ENCODE results near the gene MED23. TPM values are rescaled to one million over a fixed set of nuclear protein-coding genes. Genes with fewer than 3 reads are reported as not detected.

Gene MED23
- total RNA-seq, 1 experiment from 2014 or later = 19.1 TPM

DNA sequence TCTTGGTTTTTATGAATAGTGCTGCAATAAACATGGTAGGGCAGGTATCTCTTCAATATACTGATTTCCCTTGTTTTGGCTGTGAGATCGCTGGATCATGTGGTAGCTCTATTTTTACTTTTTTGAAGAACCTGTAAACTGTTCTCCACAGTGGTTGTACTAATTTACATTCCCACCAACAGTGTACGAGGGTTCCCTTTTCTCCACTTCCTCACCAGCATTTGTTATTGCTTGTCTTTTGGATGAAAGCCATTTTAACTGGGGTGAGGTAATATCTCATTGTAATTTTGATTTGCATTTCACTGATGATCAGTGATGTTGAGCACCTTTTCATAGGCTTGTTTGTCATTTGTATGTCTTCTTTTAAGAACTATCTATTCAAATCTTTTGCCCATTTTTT, 63.0 kb downstream of the MED23 start:
- no peaks in the 10 kb centered on the region for H3K4me1 ChIP-seq
- BruUV-seq (replicated peaks) = no TSS peak
- no peak overlapping the region for H3K4me3 Mint-ChIP-seq (ENCODE audit: unreplicated experiment)
- no peaks in the 10 kb centered on the region for H3K9me3 Mint-ChIP-seq (ENCODE audit: unreplicated experiment)
- no peaks in the 10 kb centered on the region for H3K36me3 Mint-ChIP-seq (ENCODE audit: insufficient read depth, unreplicated experiment)
- no peaks in the 10 kb centered on the region for H3K4me1 Mint-ChIP-seq (ENCODE audit: low read depth, unreplicated experiment)
- POLR2A ChIA-PET = no interaction called here
- H3K9me3 ChIP-seq = no peaks in the 10 kb centered on the region
- no peak overlapping the region for H3K4me3 ChIP-seq (ENCODE audit: low read depth, low read length)
- no peak overlapping the region for H3K27ac Mint-ChIP-seq (ENCODE audit: unreplicated experiment)
- H3K36me3 ChIP-seq (ENCODE audit: control insufficient read depth, insufficient read depth, low read length) = no peaks in the 10 kb centered on the region
- H3K27me3 Mint-ChIP-seq (ENCODE audit: insufficient read depth, unreplicated experiment) = peaks cover 2% of the 10 kb centered on the region
- intact Hi-C loops (cut with micrococcal nuclease; ENCODE audit: unreplicated experiment) = no loop called here
- H3K27me3 ChIP-seq (replicated peaks; ENCODE audit: control insufficient read depth, insufficient read depth, low read length) = no peaks in the 10 kb centered on the region
- no peak for DNase-seq
- TF ChIP-seq, protein P1, sequence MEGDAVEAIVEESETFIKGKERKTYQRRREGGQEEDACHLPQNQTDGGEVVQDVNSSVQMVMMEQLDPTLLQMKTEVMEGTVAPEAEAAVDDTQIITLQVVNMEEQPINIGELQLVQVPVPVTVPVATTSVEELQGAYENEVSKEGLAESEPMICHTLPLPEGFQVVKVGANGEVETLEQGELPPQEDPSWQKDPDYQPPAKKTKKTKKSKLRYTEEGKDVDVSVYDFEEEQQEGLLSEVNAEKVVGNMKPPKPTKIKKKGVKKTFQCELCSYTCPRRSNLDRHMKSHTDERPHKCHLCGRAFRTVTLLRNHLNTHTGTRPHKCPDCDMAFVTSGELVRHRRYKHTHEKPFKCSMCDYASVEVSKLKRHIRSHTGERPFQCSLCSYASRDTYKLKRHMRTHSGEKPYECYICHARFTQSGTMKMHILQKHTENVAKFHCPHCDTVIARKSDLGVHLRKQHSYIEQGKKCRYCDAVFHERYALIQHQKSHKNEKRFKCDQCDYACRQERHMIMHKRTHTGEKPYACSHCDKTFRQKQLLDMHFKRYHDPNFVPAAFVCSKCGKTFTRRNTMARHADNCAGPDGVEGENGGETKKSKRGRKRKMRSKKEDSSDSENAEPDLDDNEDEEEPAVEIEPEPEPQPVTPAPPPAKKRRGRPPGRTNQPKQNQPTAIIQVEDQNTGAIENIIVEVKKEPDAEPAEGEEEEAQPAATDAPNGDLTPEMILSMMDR (IDR thresholded peaks at IDR 0.05; ENCODE audit: insufficient read depth in 1 of 2, low read depth in 1 of 2, low read length in 1 of 2, severe bottlenecking in 1 of 2, unreplicated experiment in 1 of 2) = no peak
- CTCF ChIA-PET = no interaction called here

GRCh38 chr6:131561925-131562707, 65.9 kb downstream of the MED23 start:
- H3K4me1 ChIP-seq = no peaks in the 10 kb centered on the region
- no peaks in the 10 kb centered on the region for H3K36me3 ChIP-seq (ENCODE audit: control insufficient read depth, insufficient read depth, low read length)
- peaks cover 2% of the 10 kb centered on the region for H3K27me3 Mint-ChIP-seq (ENCODE audit: insufficient read depth, unreplicated experiment)
- POLR2A ChIA-PET = no interaction called here
- no peaks in the 10 kb centered on the region for H3K4me1 Mint-ChIP-seq (ENCODE audit: low read depth, unreplicated experiment)
- H3K36me3 Mint-ChIP-seq (ENCODE audit: insufficient read depth, unreplicated experiment) = no peaks in the 10 kb centered on the region
- no peak overlapping the region for H3K27ac Mint-ChIP-seq (ENCODE audit: unreplicated experiment)
- no peaks in the 10 kb centered on the region for H3K9me3 Mint-ChIP-seq (ENCODE audit: unreplicated experiment)
- no TSS peak for BruUV-seq (replicated peaks)
- no peak overlapping the region for H3K4me3 ChIP-seq (ENCODE audit: low read depth, low read length)
- TF ChIP-seq, protein P1 (IDR thresholded peaks at IDR 0.05; ENCODE audit: insufficient read depth in 1 of 2, low read depth in 1 of 2, low read length in 1 of 2, severe bottlenecking in 1 of 2, unreplicated experiment in 1 of 2) = no peak
- no peaks in the 10 kb centered on the region for H3K9me3 ChIP-seq
- CTCF ChIA-PET = no interaction called here
- H3K4me3 Mint-ChIP-seq (ENCODE audit: unreplicated experiment) = no peak overlapping the region
- H3K27me3 ChIP-seq (replicated peaks; ENCODE audit: control insufficient read depth, insufficient read depth, low read length) = no peaks in the 10 kb centered on the region
- intact Hi-C loops (cut with micrococcal nuclease; ENCODE audit: unreplicated experiment) = no loop called here
- DNase-seq = no peak

DNA sequence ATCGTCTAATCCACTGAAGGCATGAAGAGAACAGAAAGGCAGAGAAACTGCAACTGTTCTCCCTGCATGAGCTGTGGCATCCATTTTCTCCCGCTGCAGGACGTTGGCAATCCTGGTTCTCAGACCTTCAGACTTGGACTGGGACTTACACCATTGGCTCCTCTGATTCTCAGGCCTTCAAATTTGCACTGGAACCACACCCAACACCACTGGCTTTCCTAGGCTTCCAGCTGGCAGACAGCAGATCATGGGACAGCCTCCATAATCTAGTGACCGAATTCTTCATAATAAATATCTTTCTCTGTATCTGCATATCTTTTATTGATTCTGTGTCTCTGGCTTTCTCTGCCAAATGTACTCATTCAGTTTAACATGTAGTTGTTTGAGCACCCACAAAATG, 69.1 kb downstream of the MED23 start:
- Mint-ChIP-seq H3K4me3 (ENCODE audit: unreplicated experiment) (no peak overlapping the region), H3K9me3 (ENCODE audit: unreplicated experiment) (no peaks in the 10 kb centered on the region), H3K36me3 (ENCODE audit: insufficient read depth, unreplicated experiment) (no peaks in the 10 kb centered on the region), H3K27me3 (ENCODE audit: insufficient read depth, unreplicated experiment) (no peaks in the 10 kb centered on the region), H3K4me1 (ENCODE audit: low read depth, unreplicated experiment) (no peaks in the 10 kb centered on the region), H3K27ac (ENCODE audit: unreplicated experiment) (no peak overlapping the region)
- Histone ChIP-seq H3K9me3 (no peaks in the 10 kb centered on the region), H3K36me3 (ENCODE audit: control insufficient read depth, insufficient read depth, low read length) (no peaks in the 10 kb centered on the region), H3K4me3 (ENCODE audit: low read depth, low read length) (no peak overlapping the region), H3K27me3 (replicated peaks; ENCODE audit: control insufficient read depth, insufficient read depth, low read length) (no peaks in the 10 kb centered on the region), H3K4me1 (no peaks in the 10 kb centered on the region)
- TF ChIP-seq, protein P1 (IDR thresholded peaks at IDR 0.05; ENCODE audit: insufficient read depth in 1 of 2, low read depth in 1 of 2, low read length in 1 of 2, severe bottlenecking in 1 of 2, unreplicated experiment in 1 of 2) = no peak
- ChIA-PET CTCF (no interaction called here), POLR2A (no interaction called here)
- BruUV-seq (replicated peaks) = no TSS peak
- no peak for DNase-seq
- intact Hi-C loops (cut with micrococcal nuclease; ENCODE audit: unreplicated experiment) = no loop called here
